Muscle of leg (tissue), 11 donors: ENCODE results near the gene BAIAP2. TPM values are rescaled to one million over a fixed set of nuclear protein-coding genes. Genes with fewer than 3 reads are reported as not detected.

Experiments used
- DNase-seq: peaks from one replicate; pipeline ENCODE4 v3.0.0; 2013
- H3K27ac ChIP-seq: one replicate; pipeline ENCODE4 v1.5.1; 2013; ENCODE audit warnings: mild to moderate bottlenecking, low read length, control low read depth
- H3K27me3 ChIP-seq: one replicate; pipeline ENCODE4 v1.6.1; 2013; ENCODE audit warnings: low read length; ENCODE audit not compliant: control insufficient read depth, insufficient read depth
- H3K36me3 ChIP-seq: one replicate; pipeline ENCODE4 v1.6.1; 2013; ENCODE audit warnings: low read length; ENCODE audit not compliant: control insufficient read depth, insufficient read depth
- H3K4me1 ChIP-seq: one replicate; pipeline ENCODE4 v1.6.1; 2013; ENCODE audit warnings: low read length; ENCODE audit not compliant: control insufficient read depth, insufficient read depth
- H3K4me3 ChIP-seq: one replicate; pipeline ENCODE4 v1.5.1; 2013; ENCODE audit warnings: low read length, control low read depth
- H3K9me3 ChIP-seq: replicated peaks from 2 replicates; pipeline ENCODE4 v1.6.1; 2013; ENCODE audit warnings: low read depth, low read length; ENCODE audit not compliant: control insufficient read depth
- WGBS: methylation state at CpG from one replicate; pipeline ENCODE4 v1.1.5; 2013; ENCODE audit warnings: missing lambda C conversion rate; ENCODE audit not compliant: insufficient coverage; 5-methylcytosine and 5-hydroxymethylcytosine counted together
- polyA plus RNA-seq, 8 donors: library from polyadenylated mRNA; unstranded; fragments of 120-200 nt; gene quantifications; one replicate each; pipeline versions ENCODE4 v1.2.1 to v1.2.3, GENCODE V29; 2013; ENCODE audit warnings: inconsistent platforms in 1 of 8, low replicate concordance in 1 of 8; ENCODE audit not compliant: insufficient read length in 8 of 8, insufficient read depth in 1 of 8
- total RNA-seq: library from RNA; stranded (reverse); fragments of 120-200 nt; gene quantifications from one replicate; pipeline ENCODE4 v1.2.4, GENCODE V29; 2013

The BAIAP2 gene
- total and polyA plus RNA-seq, 9 donors, result 11.6 to 24.7 (median 17.1) TPM

- H3K4me1 ChIP-seq, result peaks cover 60% of the 10 kb centered on the region
- H3K4me3 ChIP-seq, result peak overlapping the region; percentile 9
- peak; percentile 91 for DNase-seq
- 11% methylated on average over 28 of the region's 31 CpGs for WGBS
- H3K27me3 ChIP-seq, result no peaks in the 10 kb centered on the region
- H3K27ac ChIP-seq, result no peak overlapping the region
- peaks cover 17% of the 10 kb centered on the region for H3K36me3 ChIP-seq
- H3K9me3 ChIP-seq, result no peaks in the 10 kb centered on the region
Measured at GRCh38 chr17:81097134-81097942, 62.4 kb downstream of the BAIAP2 start.

GRCh38 chr17:81097943-81098308 lies 63.0 kb downstream of the BAIAP2 start:
- DNase-seq, result peak; percentile 44
- H3K4me1 ChIP-seq, result peaks cover 55% of the 10 kb centered on the region
- H3K27ac ChIP-seq, result no peak overlapping the region
- no peak overlapping the region for H3K4me3 ChIP-seq
- H3K36me3 ChIP-seq, result peaks cover 19% of the 10 kb centered on the region
- 54% methylated on average over 5 of the region's 13 CpGs for WGBS
- no peaks in the 10 kb centered on the region for H3K9me3 ChIP-seq
- H3K27me3 ChIP-seq, result no peaks in the 10 kb centered on the region

GRCh38 chr17:81099888-81100287 lies 64.9 kb downstream of the BAIAP2 start:
- peaks cover 35% of the 10 kb centered on the region for H3K36me3 ChIP-seq
- H3K4me1 ChIP-seq, result peaks cover 38% of the 10 kb centered on the region
- no peak for DNase-seq
- H3K27me3 ChIP-seq, result no peaks in the 10 kb centered on the region
- no peak overlapping the region for H3K4me3 ChIP-seq
- H3K9me3 ChIP-seq, result no peaks in the 10 kb centered on the region
- WGBS, result 93% methylated on average over 23 of the region's 23 CpGs
- H3K27ac ChIP-seq, result no peak overlapping the region

- no peaks in the 10 kb centered on the region for H3K27me3 ChIP-seq
- 90% methylated on average over 10 of the region's 10 CpGs for WGBS
- H3K4me1 ChIP-seq, result peaks cover 30% of the 10 kb centered on the region
- H3K36me3 ChIP-seq, result peaks cover 36% of the 10 kb centered on the region
- H3K27ac ChIP-seq, result no peak overlapping the region
- no peak for DNase-seq
- H3K4me3 ChIP-seq, result no peak overlapping the region
- H3K9me3 ChIP-seq, result no peaks in the 10 kb centered on the region
Measured at GRCh38 chr17:81100668-81101067, 65.7 kb downstream of the BAIAP2 start.

- Histone ChIP-seq H3K9me3 (no peaks in the 10 kb centered on the region), H3K27me3 (no peaks in the 10 kb centered on the region), H3K4me3 (no peak overlapping the region), H3K4me1 (peaks cover 20% of the 10 kb centered on the region), H3K27ac (no peak overlapping the region), H3K36me3 (peaks cover 41% of the 10 kb centered on the region)
- DNase-seq, result peak; percentile 77
- WGBS, result 35% methylated on average over 28 of the region's 33 CpGs
Measured at GRCh38 chr17:81101614-81102306, 66.8 kb downstream of the BAIAP2 start.

GRCh38 chr17:81102352-81102751 lies 67.4 kb downstream of the BAIAP2 start:
- Histone ChIP-seq H3K4me1 (peaks cover 14% of the 10 kb centered on the region), H3K36me3 (peaks cover 46% of the 10 kb centered on the region), H3K9me3 (no peaks in the 10 kb centered on the region), H3K27me3 (no peaks in the 10 kb centered on the region), H3K27ac (no peak overlapping the region), H3K4me3 (no peak overlapping the region)
- DNase-seq, result no peak
- 89% methylated on average over 11 of the region's 12 CpGs for WGBS

GRCh38 chr17:81102869-81103268 lies 67.9 kb downstream of the BAIAP2 start:
- H3K27me3 ChIP-seq, result no peaks in the 10 kb centered on the region
- H3K4me3 ChIP-seq, result no peak overlapping the region
- peaks cover 8% of the 10 kb centered on the region for H3K4me1 ChIP-seq
- peaks cover 51% of the 10 kb centered on the region for H3K36me3 ChIP-seq
- H3K27ac ChIP-seq, result no peak overlapping the region
- no peak for DNase-seq
- WGBS, result 86% methylated on average over 12 of the region's 17 CpGs
- H3K9me3 ChIP-seq, result no peaks in the 10 kb centered on the region

- H3K27ac ChIP-seq, result no peak overlapping the region
- DNase-seq, result no peak
- peaks cover 6% of the 10 kb centered on the region for H3K4me1 ChIP-seq
- no peak overlapping the region for H3K4me3 ChIP-seq
- WGBS, result 93% methylated on average over 15 of the region's 20 CpGs
- peaks cover 52% of the 10 kb centered on the region for H3K36me3 ChIP-seq
- H3K27me3 ChIP-seq, result no peaks in the 10 kb centered on the region
- no peaks in the 10 kb centered on the region for H3K9me3 ChIP-seq
Measured at GRCh38 chr17:81103379-81103778, 68.4 kb downstream of the BAIAP2 start.

GRCh38 chr17:81106716-81107115 lies 71.8 kb downstream of the BAIAP2 start:
- Histone ChIP-seq H3K9me3 (no peaks in the 10 kb centered on the region), H3K27ac (no peak overlapping the region), H3K4me1 (peaks cover 14% of the 10 kb centered on the region), H3K4me3 (no peak overlapping the region), H3K27me3 (no peaks in the 10 kb centered on the region), H3K36me3 (peaks cover 44% of the 10 kb centered on the region)
- WGBS, result 86% methylated on average over 20 of the region's 24 CpGs
- DNase-seq, result no peak

- WGBS, result 79% methylated on average over 9 of the region's 9 CpGs
- no peak for DNase-seq
- Histone ChIP-seq H3K27ac (no peak overlapping the region), H3K4me1 (peaks cover 26% of the 10 kb centered on the region), H3K4me3 (no peak overlapping the region), H3K9me3 (no peaks in the 10 kb centered on the region), H3K27me3 (no peaks in the 10 kb centered on the region), H3K36me3 (peaks cover 39% of the 10 kb centered on the region)
Measured at GRCh38 chr17:81108220-81108619, 73.3 kb downstream of the BAIAP2 start.
